ENCODE data around the gene COMTD1. TPM values are rescaled to one million over a fixed set of nuclear protein-coding genes. Genes with fewer than 3 reads are reported as not detected.

COMTD1 gene
- total and polyA plus RNA-seq, 2 of the 13 experiments (the other 11 are each of a cell fraction or from before 2014, with no cell fraction given): 11.8 to 18.4 TPM

GRCh38 chr10:75207857-75208144 lies 28.0 kb downstream of the COMTD1 start (continued):
- TF ChIP-seq ZNF335 (CRISPR knock-in tag; IDR thresholded peaks at IDR 0.05) (0 out of 2 replicates have a peak, but pooled peaks have one; percentile 44), TCF7 (IDR thresholded peaks at IDR 0.05; ENCODE audit: low read depth) (0 out of 2 replicates have a peak, but pooled peaks have one; percentile 12), PPARG (CRISPR knock-in tag; conservative IDR thresholded peaks at IDR 0.05) (no peak), ZNF567 (CRISPR knock-in tag; IDR thresholded peaks at IDR 0.05; ENCODE audit: borderline replicate concordance) (no peak), FOXP1 (IDR thresholded peaks at IDR 0.05) (no peak), FOXP1 (CRISPR knock-in tag; IDR thresholded peaks at IDR 0.05) (peak; percentile 32; the same call in 1 of the 2 replicates), LCORL (IDR thresholded peaks at IDR 0.05) (no peak), LCORL (CRISPR knock-in tag; IDR thresholded peaks at IDR 0.05) (0 out of 2 replicates have a peak, but pooled peaks have one; percentile 15), ZNF30 (CRISPR knock-in tag; IDR thresholded peaks at IDR 0.05) (no peak), ZNF205 (CRISPR knock-in tag; IDR thresholded peaks at IDR 0.05) (peak; percentile 93), RCOR2 (CRISPR knock-in tag; IDR thresholded peaks at IDR 0.05) (peak; percentile 21; the same call in 1 of the 2 replicates), FOXA1 (IDR thresholded peaks at IDR 0.05) (no peak), FOXA1 (CRISPR knock-in tag; IDR thresholded peaks at IDR 0.05) (no peak), SAP130 (CRISPR knock-in tag; IDR thresholded peaks at IDR 0.05; ENCODE audit: low read depth) (0 out of 2 replicates have a peak, but pooled peaks have one; percentile 3), GATAD2A (CRISPR knock-in tag; IDR thresholded peaks at IDR 0.05) (0 out of 2 replicates have a peak, but pooled peaks have one; percentile 20), TBX3 (IDR thresholded peaks at IDR 0.05; ENCODE audit: borderline replicate concordance) (no peak), ASH2L (IDR thresholded peaks at IDR 0.05; ENCODE audit: insufficient read length, low read depth, low read length) (peak; percentile 46), ZNF691 (CRISPR knock-in tag; IDR thresholded peaks at IDR 0.05; ENCODE audit: borderline replicate concordance, low read depth) (no peak)
